HEK293 (cell line): ENCODE results near the gene SLC26A6.

Source experiments
- EGR2 ChIP-seq: fragments of 450-650 bp; formaldehyde crosslinking; IDR thresholded peaks from 2 replicates; pipeline ENCODE4 v1.5.1; 2016; ENCODE audit warnings: low read depth, missing biosample characterization, missing genetic modification characterization
- HOXA7 ChIP-seq: sonication (generic); formaldehyde crosslinking; IDR thresholded peaks from 2 replicates; pipeline ENCODE4 v1.8.1; 2022; ENCODE audit warnings: missing genetic modification reagents, borderline replicate concordance
- HOXC10 ChIP-seq: sonication (generic); formaldehyde crosslinking; IDR thresholded peaks from 2 replicates; pipeline ENCODE4 v1.8.1; 2023; ENCODE audit warnings: mild to moderate bottlenecking, missing genetic modification reagents
- HOXD13 ChIP-seq: sonication (generic); formaldehyde crosslinking; IDR thresholded peaks from 2 replicates; pipeline ENCODE4 v1.8.0; 2022; ENCODE audit warnings: missing genetic modification reagents, borderline replicate concordance
- KLF8 ChIP-seq: fragments of 450-650 bp; formaldehyde crosslinking; IDR thresholded peaks from 2 replicates; pipeline ENCODE4 v1.5.1; 2016; ENCODE audit warnings: missing biosample characterization, missing genetic modification characterization
- KLF9 ChIP-seq: fragments of 450-650 bp; formaldehyde crosslinking; IDR thresholded peaks from 2 replicates; pipeline ENCODE4 v1.5.1; 2016; ENCODE audit warnings: missing biosample characterization, missing genetic modification characterization, low read depth
- MEIS1 ChIP-seq: sonication (generic); formaldehyde crosslinking; IDR thresholded peaks from 2 replicates; pipeline ENCODE4 v1.8.1; 2022; ENCODE audit warnings: missing genetic modification reagents, mild to moderate bottlenecking, borderline replicate concordance
- OVOL3 ChIP-seq: fragments of 450-650 bp; formaldehyde crosslinking; IDR thresholded peaks from 2 replicates; pipeline ENCODE4 v1.5.1; 2016; ENCODE audit warnings: missing biosample characterization, missing genetic modification characterization
- PBX3 ChIP-seq: sonication (generic); formaldehyde crosslinking; IDR thresholded peaks from 2 replicates; pipeline ENCODE4 v1.8.1; 2022; ENCODE audit warnings: mild to moderate bottlenecking, moderate library complexity, missing genetic modification reagents
- REST ChIP-seq: fragments of 450-650 bp; formaldehyde crosslinking; IDR thresholded peaks from 2 replicates; pipeline ENCODE4 v1.5.1; 2016; ENCODE audit warnings: missing biosample characterization, missing genetic modification characterization
- SP7 ChIP-seq: fragments of 450-650 bp; formaldehyde crosslinking; IDR thresholded peaks from 2 replicates; pipeline ENCODE4 v1.5.1; 2016; ENCODE audit warnings: missing biosample characterization, missing genetic modification characterization
- WT1 ChIP-seq: fragments of 450-650 bp; formaldehyde crosslinking; IDR thresholded peaks from 2 replicates; pipeline ENCODE4 v1.5.1; 2016; ENCODE audit warnings: missing biosample characterization, missing genetic modification characterization
- YY2 ChIP-seq: fragments of 450-650 bp; formaldehyde crosslinking; IDR thresholded peaks from 2 replicates; pipeline ENCODE4 v1.5.1; 2016; ENCODE audit warnings: missing biosample characterization, missing genetic modification characterization
- ZBTB17 ChIP-seq: fragments of 450-650 bp; formaldehyde crosslinking; IDR thresholded peaks from 2 replicates; pipeline ENCODE4 v1.5.1; 2016; ENCODE audit warnings: missing biosample characterization, missing genetic modification characterization
- ZBTB20 ChIP-seq: fragments of 450-650 bp; formaldehyde crosslinking; IDR thresholded peaks from 2 replicates; pipeline ENCODE4 v1.5.1; 2016; ENCODE audit warnings: missing biosample characterization, missing genetic modification characterization
- ZBTB26 ChIP-seq: fragments of 450-650 bp; formaldehyde crosslinking; optimal IDR thresholded peaks from 2 replicates; pipeline ENCODE3; 2016; ENCODE audit warnings: missing biosample characterization, mild to moderate bottlenecking, missing genetic modification characterization
- ZBTB44 ChIP-seq: fragments of 450-650 bp; IDR thresholded peaks from 2 replicates; pipeline ENCODE4 v1.5.1; 2018; ENCODE audit warnings: missing biosample characterization, mild to moderate bottlenecking, missing genetic modification characterization
- ZFP69B ChIP-seq: fragments of 450-650 bp; formaldehyde crosslinking; IDR thresholded peaks from 2 replicates; pipeline ENCODE4 v1.5.1; 2016; ENCODE audit warnings: missing biosample characterization, missing genetic modification characterization
- ZNF202 ChIP-seq: fragments of 450-650 bp; formaldehyde crosslinking; IDR thresholded peaks from 2 replicates; pipeline ENCODE4 v1.5.1; 2016; ENCODE audit warnings: missing biosample characterization, missing genetic modification characterization, borderline replicate concordance
- ZNF433 ChIP-seq: fragments of 450-650 bp; formaldehyde crosslinking; IDR thresholded peaks from 2 replicates; pipeline ENCODE4 v1.5.1; 2016; ENCODE audit warnings: missing biosample characterization, missing genetic modification characterization, low read depth
- ZNF501 ChIP-seq: fragments of 450-650 bp; formaldehyde crosslinking; IDR thresholded peaks from 2 replicates; pipeline ENCODE4 v1.5.1; 2016; ENCODE audit warnings: missing biosample characterization, missing genetic modification characterization
- ZNF626 ChIP-seq: fragments of 450-650 bp; sonication (Bioruptor Pico); formaldehyde crosslinking; IDR thresholded peaks from 2 replicates; pipeline ENCODE4 v1.5.1; 2018; ENCODE audit warnings: missing biosample characterization, missing genetic modification characterization, inconsistent platforms
- ZNF76 ChIP-seq: fragments of 450-650 bp; formaldehyde crosslinking; IDR thresholded peaks from 2 replicates; pipeline ENCODE4; 2016; ENCODE audit warnings: low read depth, missing biosample characterization, missing genetic modification characterization, borderline replicate concordance
- ZSCAN30 ChIP-seq: fragments of 450-650 bp; IDR thresholded peaks from 2 replicates; pipeline ENCODE4 v1.5.1; 2018; ENCODE audit warnings: missing biosample characterization, mild to moderate bottlenecking, missing genetic modification characterization, moderate library complexity
- TF ChIP-seq, protein P1 (sequence below): fragments of 450-650 bp; formaldehyde crosslinking; IDR thresholded peaks from 2 replicates; pipeline ENCODE4 v1.5.1; 2016; ENCODE audit warnings: missing biosample characterization, missing genetic modification characterization
- TF ChIP-seq, protein P2 (sequence below): fragments of 450-650 bp; formaldehyde crosslinking; IDR thresholded peaks from 2 replicates; pipeline ENCODE4; 2016; ENCODE audit warnings: missing biosample characterization, missing genetic modification characterization

SLC26A6 gene

DNA sequence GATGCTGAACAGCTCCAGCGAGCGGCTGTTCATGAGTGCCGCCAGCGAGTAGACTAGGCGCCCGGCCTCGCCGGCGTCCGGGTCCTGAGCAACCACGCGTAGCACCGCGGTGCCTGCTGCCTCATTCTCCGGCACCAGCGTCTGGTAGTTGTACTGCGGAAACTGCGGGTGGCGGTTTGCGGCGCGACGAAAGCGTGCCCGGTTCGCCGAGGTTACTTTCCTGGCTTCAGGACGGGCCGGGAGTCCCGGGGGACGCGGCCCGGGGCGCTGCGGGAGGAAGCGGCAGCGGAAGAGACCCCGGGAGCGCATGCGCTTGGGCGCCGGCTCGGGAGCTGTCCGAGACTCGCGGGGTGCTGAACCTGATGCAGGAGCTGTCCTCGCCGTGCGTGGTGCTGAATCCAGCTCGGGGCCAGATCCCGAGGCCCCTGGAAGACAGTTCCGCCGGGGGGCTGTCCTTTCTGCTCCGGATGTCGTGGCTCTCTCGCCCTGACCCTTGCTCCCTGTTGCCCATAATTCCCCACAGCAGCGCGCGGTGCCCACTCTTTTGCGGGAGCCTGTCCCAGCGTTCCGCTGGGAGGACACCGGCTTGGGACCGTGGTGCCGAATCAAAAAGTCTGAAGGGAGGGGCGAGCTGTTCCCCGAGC, 26.4 kb upstream of the SLC26A6 start (continued):
- TF ChIP-seq, protein P1, sequence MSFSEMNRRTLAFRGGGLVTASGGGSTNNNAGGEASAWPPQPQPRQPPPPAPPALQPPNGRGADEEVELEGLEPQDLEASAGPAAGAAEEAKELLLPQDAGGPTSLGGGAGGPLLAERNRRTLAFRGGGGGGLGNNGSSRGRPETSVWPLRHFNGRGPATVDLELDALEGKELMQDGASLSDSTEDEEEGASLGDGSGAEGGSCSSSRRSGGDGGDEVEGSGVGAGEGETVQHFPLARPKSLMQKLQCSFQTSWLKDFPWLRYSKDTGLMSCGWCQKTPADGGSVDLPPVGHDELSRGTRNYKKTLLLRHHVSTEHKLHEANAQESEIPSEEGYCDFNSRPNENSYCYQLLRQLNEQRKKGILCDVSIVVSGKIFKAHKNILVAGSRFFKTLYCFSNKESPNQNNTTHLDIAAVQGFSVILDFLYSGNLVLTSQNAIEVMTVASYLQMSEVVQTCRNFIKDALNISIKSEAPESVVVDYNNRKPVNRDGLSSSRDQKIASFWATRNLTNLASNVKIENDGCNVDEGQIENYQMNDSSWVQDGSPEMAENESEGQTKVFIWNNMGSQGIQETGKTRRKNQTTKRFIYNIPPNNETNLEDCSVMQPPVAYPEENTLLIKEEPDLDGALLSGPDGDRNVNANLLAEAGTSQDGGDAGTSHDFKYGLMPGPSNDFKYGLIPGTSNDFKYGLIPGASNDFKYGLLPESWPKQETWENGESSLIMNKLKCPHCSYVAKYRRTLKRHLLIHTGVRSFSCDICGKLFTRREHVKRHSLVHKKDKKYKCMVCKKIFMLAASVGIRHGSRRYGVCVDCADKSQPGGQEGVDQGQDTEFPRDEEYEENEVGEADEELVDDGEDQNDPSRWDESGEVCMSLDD, result peak; percentile 49; the same call in 1 of the 2 replicates
- TF ChIP-seq ZNF202 (tag by site-specific recombination) (no peak), ZBTB44 (tag by site-specific recombination) (peak; percentile 19; the same call in 1 of the 2 replicates), YY2 (tag by site-specific recombination) (no peak), MEIS1 (CRISPR knock-in tag) (peak; percentile 82; the same call in 1 of the 2 replicates), HOXC10 (CRISPR knock-in tag) (peak; percentile 98), PBX3 (CRISPR knock-in tag) (peak; percentile 99), ZNF76 (tag by site-specific recombination) (peak; percentile 73; the same call in 1 of the 2 replicates), KLF8 (tag by site-specific recombination) (peak; percentile 30; the same call in 1 of the 2 replicates), HOXA7 (CRISPR knock-in tag) (peak; percentile 89), WT1 (0 out of 2 replicates have a peak, but pooled peaks have one; percentile 21), ZNF501 (tag by site-specific recombination) (peak; percentile 74; the same call in 1 of the 2 replicates), ZBTB20 (tag by site-specific recombination) (peak; percentile 39; the same call in 1 of the 2 replicates), ZNF626 (tag by site-specific recombination) (no peak), ZBTB26 (tag by site-specific recombination) (peak; percentile 20), ZFP69B (tag by site-specific recombination) (0 out of 2 replicates have a peak, but pooled peaks have one; percentile 47), HOXD13 (CRISPR knock-in tag) (peak; percentile 95), REST (peak; percentile 100), SP7 (tag by site-specific recombination) (0 out of 2 replicates have a peak, but pooled peaks have one; percentile 37), ZBTB17 (tag by site-specific recombination) (0 out of 2 replicates have a peak, but pooled peaks have one; percentile 20), ZSCAN30 (tag by site-specific recombination) (0 out of 2 replicates have a peak, but pooled peaks have one; percentile 24), ZNF433 (no peak), OVOL3 (tag by site-specific recombination) (no peak), EGR2 (tag by site-specific recombination) (no peak), KLF9 (tag by site-specific recombination) (no peak)
- TF ChIP-seq, protein P2, sequence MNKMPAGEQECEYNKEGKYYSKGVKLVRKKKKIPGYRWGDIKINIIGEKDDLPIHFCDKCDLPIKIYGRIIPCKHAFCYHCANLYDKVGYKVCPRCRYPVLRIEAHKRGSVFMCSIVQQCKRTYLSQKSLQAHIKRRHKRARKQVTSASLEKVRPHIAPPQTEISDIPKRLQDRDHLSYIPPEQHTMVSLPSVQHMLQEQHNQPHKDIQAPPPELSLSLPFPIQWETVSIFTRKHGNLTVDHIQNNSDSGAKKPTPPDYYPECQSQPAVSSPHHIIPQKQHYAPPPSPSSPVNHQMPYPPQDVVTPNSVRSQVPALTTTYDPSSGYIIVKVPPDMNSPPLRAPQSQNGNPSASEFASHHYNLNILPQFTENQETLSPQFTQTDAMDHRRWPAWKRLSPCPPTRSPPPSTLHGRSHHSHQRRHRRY, result no peak
